Epithelial cell of proximal tubule (primary cell): ENCODE results near the gene NDRG3. TPM values are rescaled to one million over a fixed set of nuclear protein-coding genes. Genes with fewer than 3 reads are reported as not detected.
A peak's percentile ranks its signal among the peaks of the same experiment; 100 is the strongest.

Source experiments
- DNase-seq: peaks from one replicate; pipeline ENCODE4 v3.0.0-alpha.2; 2011; ENCODE audit warnings: low read depth
- H3K4me3 ChIP-seq: 2 replicates; pipeline ENCODE4 v1.5.1; 2011; ENCODE audit warnings: low read depth, mild to moderate bottlenecking, low read length
- CTCF ChIP-seq: conservative IDR thresholded peaks from 2 replicates; pipeline ENCODE4 v1.5.1; 2012; ENCODE audit warnings: low read depth, mild to moderate bottlenecking, low read length
- total RNA-seq: library from RNA; depleted of rRNA; stranded (reverse); fragments of >200 nt; gene quantifications from 2 replicates; pipeline ENCODE4 v1.2.3, GENCODE V29; 2015

The NDRG3 gene
- total RNA-seq, 1 donor from 2014 or later = 16.7 TPM

- H3K4me3 ChIP-seq = peak overlapping the region; percentile 99
- DNase-seq = no peak
- TF ChIP-seq CTCF = no peak
These were observed 139.5 kb downstream of the NDRG3 start for GRCh38 chr20:36606158-36607066.

GRCh38 chr20:36605399-36606157, 140.3 kb downstream of the NDRG3 start, which contains the start of gene RAB5IF:
Gene RAB5IF (plus strand): TSS chr20:36605779. CDS start chr20:36605952, 173 bp downstream.
- peak; percentile 77 for DNase-seq
- H3K4me3 ChIP-seq = peak within 1 kb of the TSS; percentile 99
- TF ChIP-seq CTCF = peak; percentile 89

GRCh38 chr20:36604952-36605398, 140.9 kb downstream of the NDRG3 start:
- H3K4me3 ChIP-seq = peak overlapping the region; percentile 46
- no peak for TF ChIP-seq CTCF
- no peak for DNase-seq

Other genes starting within 250 kb of the NDRG3 start
- 31.7 and 39.4 TPM in 2 replicates for gene MYL9, start 204.6 kb downstream of the NDRG3 start, total RNA-seq
- 13.4 and 22.0 TPM in 2 replicates for gene TGIF2, start 172.5 kb downstream of the NDRG3 start, total RNA-seq
- 142 and 190 TPM in 2 replicates for gene RAB5IF, start 140.3 kb downstream of the NDRG3 start, total RNA-seq
- not detected in 2 replicates for gene SLA2, start 99.9 kb downstream of the NDRG3 start, total RNA-seq
- 19.8 and 29.6 TPM in 2 replicates for gene DSN1, start 27.7 kb upstream of the NDRG3 start, total RNA-seq
- 0.17 and 1.1 TPM in 2 replicates for gene TLDC2, start 130.0 kb upstream of the NDRG3 start, total RNA-seq
- 21.0 and 22.0 TPM in 2 replicates for gene SAMHD1, start 205.6 kb upstream of the NDRG3 start, total RNA-seq